ENCODE measurements around the gene KCNMB3. TPM values are rescaled to one million over a fixed set of nuclear protein-coding genes. Genes with fewer than 3 reads are reported as not detected.

The KCNMB3 gene
- total and polyA plus RNA-seq, 4 donors, result 0.44 to 3.1 (median 2.2) TPM

- WGBS, result 91% methylated on average over 2 of the region's 2 CpGs
- no peak overlapping the region for H3K4me3 ChIP-seq (ENCODE audit: low read depth in 1 of 3, low read length in 3 of 3)
These were observed 5.9 kb upstream of the KCNMB3 start for GRCh38 chr3:179256813-179257212.

DNA sequence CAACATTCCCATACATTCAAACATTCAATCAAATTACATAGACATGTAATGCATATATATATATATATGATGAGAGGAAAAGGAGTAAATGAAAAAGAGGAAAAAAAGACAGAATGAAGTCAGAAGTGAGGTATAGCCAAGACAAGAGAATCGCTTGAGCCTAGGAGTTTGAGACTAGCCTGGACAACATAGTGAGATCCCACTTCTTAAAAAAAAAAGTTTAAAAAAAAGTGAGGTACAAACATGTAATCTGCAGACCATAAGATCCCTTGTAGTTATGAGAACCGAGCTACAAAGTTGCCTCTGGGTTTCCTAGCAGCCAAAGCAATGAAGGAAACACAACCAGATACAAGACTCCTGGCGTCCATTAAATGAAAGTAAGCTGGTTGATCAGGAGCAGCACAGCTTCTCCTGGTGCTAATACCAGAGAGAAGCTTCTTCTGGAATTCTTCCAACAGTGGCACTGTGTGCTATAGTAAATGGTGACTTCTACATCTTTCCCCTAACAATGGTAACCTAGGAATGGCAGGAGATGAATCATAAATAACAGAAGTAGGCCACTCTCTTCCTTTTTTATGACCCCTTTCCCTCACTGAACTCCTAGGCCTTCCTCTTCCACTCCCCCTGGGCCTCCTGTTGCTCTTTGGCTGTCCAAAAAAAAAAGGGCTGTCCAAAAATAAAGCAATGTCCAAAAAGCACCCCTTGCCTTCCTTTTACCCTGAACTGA lies 3.5 kb downstream of the KCNMB3 start:
- DNase-seq (ENCODE audit: low spot score), result no peak
- WGBS, result 98% methylated on average over 3 of the region's 3 CpGs
- Histone ChIP-seq H3K27me3 (ENCODE audit: control insufficient read depth in 4 of 4, insufficient read depth in 4 of 4, low read length in 3 of 4) (no peaks in the 10 kb centered on the region), H3K27ac (ENCODE audit: low read depth in 1 of 2, low read length in 2 of 2) (no peak overlapping the region), H3K9ac (ENCODE audit: low read depth in 1 of 2, low read length in 2 of 2) (no peak overlapping the region), H3K36me3 (ENCODE audit: control insufficient read depth in 4 of 4, insufficient read depth in 3 of 4, low read depth in 1 of 4, low read length in 3 of 4) (no peaks in the 10 kb centered on the region), H3K9me3 (ENCODE audit: control insufficient read depth in 4 of 4, low read length in 3 of 4) (no peaks in the 10 kb centered on the region), H3K4me3 (ENCODE audit: low read depth in 1 of 3, low read length in 3 of 3) (no peak overlapping the region), H3K4me1 (ENCODE audit: control insufficient read depth in 4 of 4, insufficient read depth in 4 of 4, low read length in 3 of 4) (peaks cover 0 to 10% (median 5%) of the 10 kb centered on the region in 4 donors)
- no peak for TF ChIP-seq JUND (IDR thresholded peaks at IDR 0.05)
- no peak for TF ChIP-seq HNF4A (conservative IDR thresholded peaks at IDR 0.05)
- TF ChIP-seq HNF4G (IDR thresholded peaks at IDR 0.05), result no peak
- TF ChIP-seq CTCF (IDR thresholded peaks at IDR 0.05; ENCODE audit: low read depth, low read length, missing input control), result no peak
- no peak for TF ChIP-seq RAD21 (IDR thresholded peaks at IDR 0.05)
- no peak for TF ChIP-seq FOXA1 (IDR thresholded peaks at IDR 0.05)
- TF ChIP-seq SP1 (IDR thresholded peaks at IDR 0.05), result no peak

More at GRCh38 chr3:179256813-179257212, 5.9 kb upstream of the KCNMB3 start:
- Histone ChIP-seq H3K9ac (ENCODE audit: low read depth in 1 of 2, low read length in 2 of 2) (no peak overlapping the region), H3K9me3 (ENCODE audit: control insufficient read depth in 4 of 4, low read length in 3 of 4) (peaks cover 0 to 3% (median 0%) of the 10 kb centered on the region in 4 donors), H3K27me3 (ENCODE audit: control insufficient read depth in 4 of 4, insufficient read depth in 4 of 4, low read length in 3 of 4) (no peaks in the 10 kb centered on the region), H3K36me3 (ENCODE audit: control insufficient read depth in 4 of 4, insufficient read depth in 3 of 4, low read depth in 1 of 4, low read length in 3 of 4) (no peaks in the 10 kb centered on the region), H3K4me1 (ENCODE audit: control insufficient read depth in 4 of 4, insufficient read depth in 4 of 4, low read length in 3 of 4) (peaks cover 0 to 5% (median 2%) of the 10 kb centered on the region in 4 donors), H3K27ac (ENCODE audit: low read depth in 1 of 2, low read length in 2 of 2) (no peak overlapping the region)
- TF ChIP-seq, protein P1, sequence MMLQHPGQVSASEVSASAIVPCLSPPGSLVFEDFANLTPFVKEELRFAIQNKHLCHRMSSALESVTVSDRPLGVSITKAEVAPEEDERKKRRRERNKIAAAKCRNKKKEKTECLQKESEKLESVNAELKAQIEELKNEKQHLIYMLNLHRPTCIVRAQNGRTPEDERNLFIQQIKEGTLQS (IDR thresholded peaks at IDR 0.05), result no peak
- TF ChIP-seq TAF1 (conservative IDR thresholded peaks at IDR 0.05) (no peak), CTCF (IDR thresholded peaks at IDR 0.05; ENCODE audit: low read depth, low read length, missing input control) (no peak), YY1 (IDR thresholded peaks at IDR 0.05) (no peak), EGR1 (IDR thresholded peaks at IDR 0.05; ENCODE audit: low read depth in 2 of 2) (no peak), ZBTB33 (IDR thresholded peaks at IDR 0.05) (no peak), SP1 (IDR thresholded peaks at IDR 0.05) (no peak), RAD21 (IDR thresholded peaks at IDR 0.05) (no peak), GABPA (IDR thresholded peaks at IDR 0.05 in 1 of 2, conservative IDR thresholded peaks at IDR 0.05 in 1 of 2) (no peak), JUND (IDR thresholded peaks at IDR 0.05) (no peak), HNF4A (conservative IDR thresholded peaks at IDR 0.05) (no peak), NR2F2 (IDR thresholded peaks at IDR 0.05) (no peak)
- TF ChIP-seq, protein P2, sequence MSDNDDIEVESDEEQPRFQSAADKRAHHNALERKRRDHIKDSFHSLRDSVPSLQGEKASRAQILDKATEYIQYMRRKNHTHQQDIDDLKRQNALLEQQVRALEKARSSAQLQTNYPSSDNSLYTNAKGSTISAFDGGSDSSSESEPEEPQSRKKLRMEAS (IDR thresholded peaks at IDR 0.05), result no peak
- no peak for DNase-seq (ENCODE audit: low spot score)

Measured in liver (tissue), 9 donors.